HG03108 (cell line): ENCODE results near the gene LDB2.

Experiments used
- ATAC-seq: cut with Tn5 transposase; IDR thresholded peaks from one replicate; pipeline ENCODE4 v1.9.1; 2021; ENCODE audit warnings: moderate library complexity; ENCODE audit not compliant: unreplicated experiment

Gene LDB2

GRCh38 chr4:16608611-16609125, 289.8 kb downstream of the LDB2 start:
- ATAC-seq, result no peak

- ATAC-seq, result no peak
Observed at GRCh38 chr4:16608123-16608522, 290.3 kb downstream of the LDB2 start.

GRCh38 chr4:16607241-16608066, 291.0 kb downstream of the LDB2 start:
- no peak for ATAC-seq

- no peak for ATAC-seq
Observed at GRCh38 chr4:16606691-16607090, 291.8 kb downstream of the LDB2 start.

GRCh38 chr4:16603178-16603577, 295.3 kb downstream of the LDB2 start:
- no peak for ATAC-seq

- no peak for ATAC-seq
Observed at GRCh38 chr4:16598597-16599206, 299.7 kb downstream of the LDB2 start.

- no peak for ATAC-seq
Observed at GRCh38 chr4:16597845-16598596, 300.4 kb downstream of the LDB2 start.

- ATAC-seq, result no peak
Observed at GRCh38 chr4:16597443-16597842, 301.0 kb downstream of the LDB2 start.

GRCh38 chr4:16596267-16596666, 302.2 kb downstream of the LDB2 start:
- no peak for ATAC-seq

- ATAC-seq, result no peak
Observed at GRCh38 chr4:16594128-16594527, 304.3 kb downstream of the LDB2 start.

- no peak for ATAC-seq
Observed at GRCh38 chr4:16593386-16593785, 305.1 kb downstream of the LDB2 start.

GRCh38 chr4:16591272-16591826, 307.1 kb downstream of the LDB2 start:
- ATAC-seq, result no peak

GRCh38 chr4:16590797-16591196, 307.6 kb downstream of the LDB2 start:
- no peak for ATAC-seq

GRCh38 chr4:16588651-16589050, 309.8 kb downstream of the LDB2 start:
- no peak for ATAC-seq

- no peak for ATAC-seq
Observed at GRCh38 chr4:16588149-16588548, 310.3 kb downstream of the LDB2 start.

- no peak for ATAC-seq
Observed at GRCh38 chr4:16585053-16585452, 313.4 kb downstream of the LDB2 start.

- no peak for ATAC-seq
Observed at GRCh38 chr4:16583764-16584163, 314.7 kb downstream of the LDB2 start.

GRCh38 chr4:16582526-16582925, 315.9 kb downstream of the LDB2 start:
- ATAC-seq, result no peak

GRCh38 chr4:16582036-16582435, 316.4 kb downstream of the LDB2 start:
- ATAC-seq, result no peak

GRCh38 chr4:16581117-16581516, 317.3 kb downstream of the LDB2 start:
- ATAC-seq, result no peak

- no peak for ATAC-seq
Observed at GRCh38 chr4:16580514-16580913, 317.9 kb downstream of the LDB2 start.
